OCI-LY7 (cell line): Measurements from ENCODE around the gene MTUS2. TPM values are rescaled to one million over a fixed set of nuclear protein-coding genes. Genes with fewer than 3 reads are reported as not detected.

Experiments used
- BruUV-seq: library from RNA; stranded (reverse); fragments of 400-500 nt; replicated peaks from 2 replicates; lab custom pipeline; 2021; lab: Mats Ljungman, UMichigan
- CTCF ChIA-PET: fragments of 300-600 bp; sonication (Branson Sonifier 250); formaldehyde crosslinking; loops from one replicate; lab custom pipeline; 2022; ENCODE audit warnings: antibody characterized with exemption; ENCODE audit not compliant: unreplicated experiment; lab: Charles Lee
- POLR2A ChIA-PET: fragments of 300-600 bp; sonication (Branson Sonifier 250); formaldehyde crosslinking; loops from one replicate; lab custom pipeline; 2022; ENCODE audit warnings: antibody characterized with exemption; lab: Charles Lee
- DNase-seq: peaks from one replicate; pipeline ENCODE4 v3.0.0-alpha.2; 2015; ENCODE audit warnings: low spot score
- H2AFZ ChIP-seq: fragments of 200-600 bp; sonication (generic), shearing (Covaris generic); 2 replicates; pipeline ENCODE4 v1.6.1; 2014; ENCODE audit warnings: mild to moderate bottlenecking, antibody characterized with exemption, low read length, moderate library complexity
- H3K27ac ChIP-seq: fragments of 200-600 bp; sonication (generic); 2 replicates; pipeline ENCODE4 v1.5.1; 2014; ENCODE audit warnings: mixed run types, low read depth, mild to moderate bottlenecking, moderate library complexity, low read length, inconsistent platforms; ENCODE audit not compliant: poor library complexity, severe bottlenecking
- H3K36me3 ChIP-seq: fragments of 200-600 bp; sonication (generic); 2 replicates; pipeline ENCODE4 v1.6.1; 2014; ENCODE audit warnings: mild to moderate bottlenecking, antibody characterized with exemption, low read length, moderate library complexity, mixed read lengths; ENCODE audit not compliant: insufficient read depth
- H3K4me1 ChIP-seq: fragments of 200-600 bp; sonication (generic); 2 replicates; pipeline ENCODE4 v1.5.1; 2014; ENCODE audit warnings: mild to moderate bottlenecking, low read length; ENCODE audit not compliant: insufficient read depth, poor library complexity, severe bottlenecking
- H3K4me2 ChIP-seq: fragments of 200-600 bp; sonication (generic); 2 replicates; pipeline ENCODE4 v1.6.1; 2014; ENCODE audit warnings: mild to moderate bottlenecking, low read length
- H3K4me3 ChIP-seq: fragments of 200-600 bp; sonication (generic); 2 replicates; pipeline ENCODE4 v1.5.1; 2014; ENCODE audit warnings: mild to moderate bottlenecking, low read depth, low read length; ENCODE audit not compliant: poor library complexity, severe bottlenecking
- H3K79me2 ChIP-seq: fragments of 200-600 bp; sonication (generic); 2 replicates; pipeline ENCODE4 v1.6.1; 2016; ENCODE audit warnings: low read depth, mild to moderate bottlenecking, low read length, moderate library complexity, mixed read lengths; ENCODE audit not compliant: insufficient read depth
- H3K9me2 ChIP-seq: fragments of 200-600 bp; sonication (generic); 2 replicates; pipeline ENCODE4 v1.6.1; 2016; ENCODE audit warnings: mild to moderate bottlenecking, low read length, mixed read lengths; ENCODE audit not compliant: insufficient read depth
- H3K9me3 ChIP-seq: fragments of 200-600 bp; sonication (generic); 2 replicates; pipeline ENCODE4 v1.6.1; 2014; ENCODE audit warnings: mild to moderate bottlenecking, mixed run types, low read length, mixed read lengths
- H4K20me1 ChIP-seq: fragments of 200-600 bp; sonication (generic); 2 replicates; pipeline ENCODE4 v1.6.1; 2014; ENCODE audit warnings: mild to moderate bottlenecking, antibody characterized with exemption, low read length, moderate library complexity, mixed read lengths; ENCODE audit not compliant: insufficient read depth
- EZH2phosphoT487 ChIP-seq: fragments of 200-600 bp; sonication (generic); IDR thresholded peaks from 2 replicates; pipeline ENCODE4 v1.6.1; 2018; ENCODE audit warnings: low read depth, borderline replicate concordance, mild to moderate bottlenecking, mixed run types, antibody characterized with exemption, low read length, moderate library complexity, mixed read lengths
- intact Hi-C: fragments of 100-400 bp; cut with micrococcal nuclease; formaldehyde crosslinking; loops from one replicate; pipeline ENCODE4 v1.10.0; 2022; ENCODE audit not compliant: unreplicated experiment
- total RNA-seq, 2 experiments: library from RNA; depleted of rRNA in 1 of 2; stranded (reverse); fragments of >200 nt in 1 of 2; shearing (Covaris generic) in 1 of 2; gene quantifications; 2 replicates each; pipeline ENCODE4 v1.2.3, GENCODE V29; 2014 to 2022
- TF ChIP-seq, protein P1 (sequence below): fragments of 200-600 bp; sonication (generic); conservative IDR thresholded peaks from 2 replicates; pipeline ENCODE4 v1.5.1; 2014; ENCODE audit warnings: mild to moderate bottlenecking, antibody characterized with exemption, low read length, moderate library complexity, mixed read lengths

Gene MTUS2
- total RNA-seq, 2 experiments from 2014 or later, result 0.16 to 9.8 TPM

DNA sequence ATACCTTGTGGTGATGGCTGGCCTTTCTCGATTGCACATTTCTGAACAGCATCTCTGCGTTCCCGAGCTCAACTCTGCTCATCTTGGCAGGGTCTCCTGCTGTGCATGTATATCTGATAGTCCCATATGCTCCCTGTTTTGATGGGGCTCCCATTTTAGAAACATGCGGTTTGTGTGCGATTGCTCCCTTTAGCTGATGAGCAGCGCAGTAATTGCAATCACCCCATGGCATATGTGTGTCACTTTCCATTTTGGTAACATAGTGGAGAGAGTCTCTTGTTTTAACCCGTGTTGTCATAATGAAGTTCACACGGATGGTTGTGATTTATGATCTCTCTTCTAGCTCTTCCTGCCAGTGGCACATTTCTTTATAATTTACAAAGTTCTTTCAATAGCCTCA lies 144.7 kb downstream of the MTUS2 start:
- Histone ChIP-seq H4K20me1 (no peaks in the 10 kb centered on the region), H3K9me2 (no peaks in the 10 kb centered on the region), H3K4me1 (no peaks in the 10 kb centered on the region), H3K9me3 (no peaks in the 10 kb centered on the region), H3K4me3 (no peak overlapping the region), H3K36me3 (no peaks in the 10 kb centered on the region), H3K27ac (no peak overlapping the region), H3K4me2 (no peak overlapping the region), H3K79me2 (no peaks in the 10 kb centered on the region), H2AFZ (no peak overlapping the region)
- BruUV-seq, result no TSS peak
- intact Hi-C loops, result no loop called here
- ChIA-PET POLR2A (interaction anchor here (0.6 kb wide), 1 partner anchor 93 kb away, joined by 3 read pairs; no protein-coding TSS in a partner anchor), CTCF (no interaction called here)
- no peak for TF ChIP-seq EZH2phosphoT487
- TF ChIP-seq, protein P1, sequence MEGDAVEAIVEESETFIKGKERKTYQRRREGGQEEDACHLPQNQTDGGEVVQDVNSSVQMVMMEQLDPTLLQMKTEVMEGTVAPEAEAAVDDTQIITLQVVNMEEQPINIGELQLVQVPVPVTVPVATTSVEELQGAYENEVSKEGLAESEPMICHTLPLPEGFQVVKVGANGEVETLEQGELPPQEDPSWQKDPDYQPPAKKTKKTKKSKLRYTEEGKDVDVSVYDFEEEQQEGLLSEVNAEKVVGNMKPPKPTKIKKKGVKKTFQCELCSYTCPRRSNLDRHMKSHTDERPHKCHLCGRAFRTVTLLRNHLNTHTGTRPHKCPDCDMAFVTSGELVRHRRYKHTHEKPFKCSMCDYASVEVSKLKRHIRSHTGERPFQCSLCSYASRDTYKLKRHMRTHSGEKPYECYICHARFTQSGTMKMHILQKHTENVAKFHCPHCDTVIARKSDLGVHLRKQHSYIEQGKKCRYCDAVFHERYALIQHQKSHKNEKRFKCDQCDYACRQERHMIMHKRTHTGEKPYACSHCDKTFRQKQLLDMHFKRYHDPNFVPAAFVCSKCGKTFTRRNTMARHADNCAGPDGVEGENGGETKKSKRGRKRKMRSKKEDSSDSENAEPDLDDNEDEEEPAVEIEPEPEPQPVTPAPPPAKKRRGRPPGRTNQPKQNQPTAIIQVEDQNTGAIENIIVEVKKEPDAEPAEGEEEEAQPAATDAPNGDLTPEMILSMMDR, result no peak
- no peak for DNase-seq

DNA sequence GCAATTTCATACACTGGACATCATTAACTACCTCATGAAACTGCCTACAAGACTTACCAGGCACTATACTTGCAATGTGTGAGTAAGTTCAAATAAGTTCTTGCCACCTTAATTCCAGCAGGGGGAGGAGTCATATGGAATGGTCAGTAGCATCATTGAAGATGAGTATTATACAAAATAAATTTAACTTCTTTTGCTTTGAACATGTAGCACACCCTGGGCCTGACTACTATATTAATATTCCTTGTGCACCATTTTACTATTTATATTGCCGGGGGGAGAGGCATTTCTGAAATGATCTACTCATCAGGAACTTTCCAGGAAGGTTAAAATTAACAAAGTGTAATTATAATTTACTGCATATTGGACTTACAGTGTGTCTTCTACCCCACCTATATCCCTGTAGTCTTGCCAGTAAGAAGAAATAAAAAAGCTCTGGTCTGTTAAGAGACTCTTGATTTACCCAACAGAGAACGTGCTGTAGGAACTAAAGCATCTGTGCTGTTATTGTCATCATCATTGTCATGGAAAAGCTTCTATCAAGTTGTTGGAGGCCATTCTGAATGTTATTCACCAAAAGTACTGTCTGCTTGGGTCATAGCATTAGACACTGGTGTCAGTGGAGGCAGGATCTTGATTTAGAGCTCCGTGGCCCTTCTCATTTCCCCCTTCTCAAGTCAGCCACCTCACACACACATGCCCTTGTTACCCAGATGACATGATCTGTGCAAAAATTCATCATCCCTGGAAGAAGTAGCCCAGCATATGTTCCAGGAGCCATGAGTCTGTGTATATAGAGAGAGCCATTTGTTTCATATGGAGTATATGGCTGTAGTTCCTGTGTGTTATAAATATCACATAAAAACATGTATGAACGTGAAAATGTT lies 147.1 kb downstream of the MTUS2 start:
- TF ChIP-seq EZH2phosphoT487, result no peak
- TF ChIP-seq, protein P1, result no peak
- Histone ChIP-seq H3K4me3 (no peak overlapping the region), H3K4me2 (no peak overlapping the region), H3K4me1 (no peaks in the 10 kb centered on the region), H3K79me2 (no peaks in the 10 kb centered on the region), H3K9me2 (no peaks in the 10 kb centered on the region), H3K27ac (no peak overlapping the region), H2AFZ (no peak overlapping the region), H3K36me3 (no peaks in the 10 kb centered on the region), H3K9me3 (no peaks in the 10 kb centered on the region), H4K20me1 (no peaks in the 10 kb centered on the region)
- POLR2A ChIA-PET, result interaction anchor here (1.1 kb wide), 1 partner anchor 9 kb away, joined by 4 read pairs; no protein-coding TSS in a partner anchor
- BruUV-seq, result no TSS peak
- intact Hi-C loops, result no loop called here
- CTCF ChIA-PET, result no interaction called here
- DNase-seq, result no peak

- TF ChIP-seq, protein P1, result no peak
- no peak for TF ChIP-seq EZH2phosphoT487
- Histone ChIP-seq H3K9me3 (no peaks in the 10 kb centered on the region), H3K79me2 (no peaks in the 10 kb centered on the region), H4K20me1 (no peaks in the 10 kb centered on the region), H3K27ac (no peak overlapping the region), H3K36me3 (no peaks in the 10 kb centered on the region), H3K4me2 (no peak overlapping the region), H2AFZ (no peak overlapping the region), H3K9me2 (no peaks in the 10 kb centered on the region), H3K4me1 (no peaks in the 10 kb centered on the region), H3K4me3 (no peak overlapping the region)
- BruUV-seq, result no TSS peak
- POLR2A ChIA-PET, result interaction anchor here (0.8 to 1.1 kb wide), 2 partner anchors 10 to 41 kb away, joined by 3 to 4 read pairs; no protein-coding TSS in a partner anchor
- no peak for DNase-seq
- intact Hi-C loops, result no loop called here
- CTCF ChIA-PET, result no interaction called here
Observed at GRCh38 chr13:28976195-28976594, 156.1 kb downstream of the MTUS2 start.
